Bronchial epithelial cell (primary cell): ENCODE results near the gene ADGRG3. TPM values are rescaled to one million over a fixed set of nuclear protein-coding genes. Genes with fewer than 3 reads are reported as not detected.

Experiments used
- DNase-seq: peaks from one replicate; pipeline ENCODE4 v3.0.0-alpha.2; 2010; ENCODE audit warnings: low read depth
- FAIRE-seq: peaks from 2 replicates; lab custom pipeline; 2011; peaks lifted over from hg19 to GRCh38; lab: Jason Lieb, UNC
- H3K27me3 ChIP-seq: 2 replicates; pipeline ENCODE4 v1.5.1; 2011; ENCODE audit warnings: low read length; ENCODE audit not compliant: control insufficient read depth, insufficient read depth
- H3K36me3 ChIP-seq: 2 replicates; pipeline ENCODE4 v1.5.1; 2011; ENCODE audit warnings: low read length; ENCODE audit not compliant: control insufficient read depth, insufficient read depth
- H3K4me3 ChIP-seq: 2 replicates; pipeline ENCODE4 v1.5.1; 2011; ENCODE audit warnings: mild to moderate bottlenecking, low read depth, low read length, control low read depth
- CTCF ChIP-seq: IDR thresholded peaks from 2 replicates; pipeline ENCODE4 v1.5.1; 2011; ENCODE audit warnings: mild to moderate bottlenecking, moderate library complexity, low read length, control low read depth, inconsistent platforms; ENCODE audit not compliant: insufficient read depth, severe bottlenecking
- total RNA-seq: library from RNA; depleted of rRNA; stranded (reverse); fragments of >200 nt; gene quantifications from 2 replicates; pipeline ENCODE4 v1.2.1, GENCODE V29; 2014

ADGRG3 gene
- total RNA-seq, 1 donor from 2014 or later: not detected

GRCh38 chr16:57627184-57627871 is 40.8 kb upstream of the ADGRG3 start:
- TF ChIP-seq CTCF: no peak
- no peak for FAIRE-seq

GRCh38 chr16:57628008-57628781 is 39.9 kb upstream of the ADGRG3 start, which contains the start of gene ADGRG1:
Gene ADGRG1 (plus strand): TSS chr16:57628630. CDS start chr16:57650288, 21,658 bp downstream.
- FAIRE-seq (peak; percentile 52), DNase-seq (peak; percentile 96)
- peak; percentile 35 for TF ChIP-seq CTCF
- no peaks in the 10 kb centered on the region for H3K27me3 ChIP-seq
- peaks cover 20% of the 10 kb centered on the region for H3K36me3 ChIP-seq
- peak within 1 kb of the TSS; percentile 38 for H3K4me3 ChIP-seq

More at GRCh38 chr16:57627184-57627871, 40.8 kb upstream of the ADGRG3 start:
- H3K4me3 ChIP-seq: no peak overlapping the region
- peaks cover 20% of the 10 kb centered on the region for H3K36me3 ChIP-seq
- no peaks in the 10 kb centered on the region for H3K27me3 ChIP-seq
- DNase-seq: peak; percentile 42

- no peaks in the 10 kb centered on the region for H3K27me3 ChIP-seq
- FAIRE-seq (peak; percentile 94), DNase-seq (no peak)
- H3K36me3 ChIP-seq: peaks cover 22% of the 10 kb centered on the region
- no peak for TF ChIP-seq CTCF
- peak overlapping the region; percentile 38 for H3K4me3 ChIP-seq
Measured at GRCh38 chr16:57628783-57629293, 39.3 kb upstream of the ADGRG3 start.

- Histone ChIP-seq H3K4me3 (peak overlapping the region; percentile 14), H3K27me3 (no peaks in the 10 kb centered on the region), H3K36me3 (peaks cover 25% of the 10 kb centered on the region)
- FAIRE-seq: no peak
- no peak for DNase-seq
- no peak for TF ChIP-seq CTCF
Measured at GRCh38 chr16:57629516-57630406, 38.3 kb upstream of the ADGRG3 start.

- TF ChIP-seq CTCF: no peak
- no peak overlapping the region for H3K4me3 ChIP-seq
- no peaks in the 10 kb centered on the region for H3K27me3 ChIP-seq
- no peak for DNase-seq
- peaks cover 25% of the 10 kb centered on the region for H3K36me3 ChIP-seq
- FAIRE-seq: no peak
Measured at GRCh38 chr16:57630407-57630797, 37.7 kb upstream of the ADGRG3 start.
